HepG2 (cell line): Measurements from ENCODE around the gene AGAP1. TPM values are rescaled to one million over a fixed set of nuclear protein-coding genes. Genes with fewer than 3 reads are reported as not detected.

ENCODE experiments used
- ATAC-seq: fragments of 200-7000 bp; cut with Tn5 transposase; 3 replicates; pipeline ENCODE4 v1.9.1; 2020; ENCODE audit warnings: mild to moderate bottlenecking, moderate library complexity
- BruUV-seq: library from RNA; stranded (reverse); fragments of 400-500 nt; replicated peaks from 2 replicates; lab custom pipeline; 2021; lab: Mats Ljungman, UMichigan
- CTCF ChIA-PET: fragments of 300-600 bp; formaldehyde crosslinking; extraction: SDS; loops from one replicate; lab custom pipeline; 2021; ENCODE audit warnings: low total read pairs, inconsistent platforms, low intra/inter-chr PET ratio; lab: Yijun Ruan, JAX
- POLR2A ChIA-PET: fragments of 350-600 bp; sonication (Branson Sonifier 250); formaldehyde crosslinking; loops from one replicate; lab custom pipeline; 2020; ENCODE audit warnings: antibody characterized with exemption, inconsistent platforms; lab: Yijun Ruan, JAX
- DNase-seq: peaks from one replicate; pipeline ENCODE4 v3.0.0-alpha.2; 2015; ENCODE audit warnings: low spot score
- FAIRE-seq: peaks from 3 replicates; lab custom pipeline; 2011; peaks lifted over from hg19 to GRCh38; lab: Jason Lieb, UNC
- H2AFZ ChIP-seq: one replicate; pipeline ENCODE4 v1.6.1; 2011; ENCODE audit warnings: low read length, inconsistent platforms
- H3K27ac ChIP-seq: fragments of 300-600 bp; 3 replicates; pipeline ENCODE4 v1.8.0; 2011; ENCODE audit warnings: mixed run types, mild to moderate bottlenecking, mixed read lengths, low read length, inconsistent platforms; ENCODE audit not compliant: insufficient read depth; ENCODE audit errors: extremely low read length
- H3K27me3 ChIP-seq, 2 experiments: fragments of 200-600 bp in 1 of 2; 2 replicates in 1 of 2; 3 replicates in 1 of 2; pipeline versions ENCODE4 v1.6.0 to v1.8.0; 2011; ENCODE audit warnings: low read length in 2 of 2, mild to moderate bottlenecking in 2 of 2, moderate library complexity in 2 of 2, inconsistent platforms in 1 of 2; ENCODE audit not compliant: insufficient read depth in 2 of 2, control insufficient read depth in 1 of 2
- H3K36me3 ChIP-seq, 2 experiments: fragments of 200-600 bp in 1 of 2; replicated peaks in 1 of 2; 2 replicates in 1 of 2; 3 replicates in 1 of 2; pipeline versions ENCODE4 v1.5.1 to v1.8.0; 2011; ENCODE audit warnings: low read length in 2 of 2, inconsistent platforms in 1 of 2; ENCODE audit not compliant: insufficient read depth in 2 of 2, control insufficient read depth in 1 of 2
- H3K4me1 ChIP-seq: 2 replicates; pipeline ENCODE4 v1.5.1; 2012; ENCODE audit warnings: low read length, inconsistent platforms; ENCODE audit not compliant: insufficient read depth
- H3K4me2 ChIP-seq: 2 replicates; pipeline ENCODE4 v1.6.0; 2011; ENCODE audit warnings: low read depth, low read length, inconsistent platforms
- H3K4me3 ChIP-seq, 3 experiments: fragments of 200-600 bp in 1 of 3; sonication (generic), shearing (Covaris generic) in 1 of 3; replicated peaks in 1 of 3; 2 replicates each; pipeline ENCODE4 v1.5.1; 2011 to 2016; ENCODE audit warnings: low read length in 3 of 3, inconsistent platforms in 2 of 3, low read depth in 2 of 3, mild to moderate bottlenecking in 2 of 3, control low read depth in 1 of 3, mixed read lengths in 1 of 3; ENCODE audit not compliant: insufficient read depth in 1 of 3
- H3K79me2 ChIP-seq: one replicate; pipeline ENCODE4 v1.6.1; 2011; ENCODE audit warnings: low read length, inconsistent platforms; ENCODE audit not compliant: insufficient read depth
- H3K9ac ChIP-seq: 2 replicates; pipeline ENCODE4 v1.6.0; 2011; ENCODE audit warnings: mild to moderate bottlenecking, low read depth, low read length, inconsistent platforms; ENCODE audit not compliant: insufficient read depth
- H3K9me3 ChIP-seq: 2 replicates; pipeline ENCODE4 v1.5.1; 2012; ENCODE audit warnings: mild to moderate bottlenecking, low read length
- H4K20me1 ChIP-seq: 2 replicates; pipeline ENCODE4 v1.6.0; 2011; ENCODE audit warnings: inconsistent platforms, mild to moderate bottlenecking, low read length, moderate library complexity; ENCODE audit not compliant: insufficient read depth
- GZF1 ChIP-seq: sonication (generic); formaldehyde crosslinking; IDR thresholded peaks from 2 replicates; pipeline ENCODE4 v1.5.1; 2020; ENCODE audit warnings: mild to moderate bottlenecking, missing genetic modification reagents
- IKZF5 ChIP-seq: IDR thresholded peaks from 2 replicates; pipeline ENCODE4 v1.6.1; 2018; ENCODE audit warnings: missing genetic modification reagents, mild to moderate bottlenecking, missing compliant biosample characterization
- KLF9 ChIP-seq: IDR thresholded peaks from 2 replicates; pipeline ENCODE4 v1.6.1; 2016; ENCODE audit warnings: low read depth
- NAIF1 ChIP-seq: sonication (generic); formaldehyde crosslinking; IDR thresholded peaks from 2 replicates; pipeline ENCODE4 v1.5.0; 2020; ENCODE audit warnings: mild to moderate bottlenecking, missing genetic modification reagents, borderline replicate concordance
- PAX8 ChIP-seq: sonication (generic); formaldehyde crosslinking; IDR thresholded peaks from 2 replicates; pipeline ENCODE4 v1.8.0; 2022; ENCODE audit warnings: mild to moderate bottlenecking, missing genetic modification reagents, borderline replicate concordance
- SP4 ChIP-seq: sonication (generic); formaldehyde crosslinking; IDR thresholded peaks from 2 replicates; pipeline ENCODE4 v1.8.1; 2023; ENCODE audit warnings: mild to moderate bottlenecking, missing genetic modification reagents
- SRY ChIP-seq: sonication (generic); formaldehyde crosslinking; IDR thresholded peaks from 2 replicates; pipeline ENCODE4 v1.8.0; 2022; ENCODE audit warnings: mild to moderate bottlenecking, missing genetic modification reagents
- U2AF1 ChIP-seq: fragments of 200-400 bp; formaldehyde crosslinking; optimal IDR thresholded peaks from 2 replicates; pipeline ENCODE3; 2017; ENCODE audit warnings: mild to moderate bottlenecking, low read depth, low read length
- ZGPAT ChIP-seq: IDR thresholded peaks from 2 replicates; pipeline ENCODE4 v1.6.1; 2016; ENCODE audit warnings: mild to moderate bottlenecking
- ZNF331 ChIP-seq: sonication (generic); formaldehyde crosslinking; IDR thresholded peaks from 2 replicates; pipeline ENCODE4 v1.4.0; 2020; ENCODE audit warnings: missing genetic modification reagents
- ZNF484 ChIP-seq: sonication (generic); formaldehyde crosslinking; IDR thresholded peaks from 2 replicates; pipeline ENCODE4 v1.5.1; 2020; ENCODE audit warnings: mild to moderate bottlenecking, low read depth, missing genetic modification reagents, borderline replicate concordance
- ZNF784 ChIP-seq: sonication (generic); formaldehyde crosslinking; IDR thresholded peaks from 2 replicates; pipeline ENCODE4 v1.5.1; 2020; ENCODE audit warnings: missing genetic modification reagents, mild to moderate bottlenecking, borderline replicate concordance
- WGBS: methylation state at CpG from one replicate; pipeline ENCODE4 v1.1.6; 2017; ENCODE audit warnings: low lambda C conversion rate; 5-methylcytosine and 5-hydroxymethylcytosine counted together
- in situ Hi-C: cut with HindIII; loops from 2 replicates; pipeline ENCODE4 v1.10.0; 2017; ENCODE audit warnings: low pct_unique_long_range_greater_than_20kb; ENCODE audit not compliant: extremely low pct_ligation_motif_present
- intact Hi-C: fragments of 100-400 bp; cut with micrococcal nuclease; formaldehyde crosslinking; loops from one replicate; pipeline ENCODE4 v1.10.0; 2022; ENCODE audit not compliant: unreplicated experiment
- polyA plus RNA-seq, 8 experiments: library from polyadenylated mRNA; depleted of rRNA in 3 of 8; stranded (reverse) in 7 of 8; unstranded in 1 of 8; fragments of >200 nt; fragmentation: Illumina TruSeq in 4 of 8; extraction: Trizol in 4 of 8; gene quantifications; 2 replicates each; pipeline versions ENCODE4 v1.2.1 to v1.2.3, GENCODE V29; 2011 to 2016; ENCODE audit warnings: low read depth in 4 of 8, missing spikeins in 1 of 8, mixed read lengths in 1 of 8; ENCODE audit not compliant: insufficient read depth in 1 of 8
- total RNA-seq, 5 experiments: library from RNA; depleted of rRNA; stranded (reverse); fragments of >200 nt; fragmentation: Illumina TruSeq; extraction: Trizol; gene quantifications; 2 replicates each; pipeline ENCODE4 v1.2.3, GENCODE V29; 2016; ENCODE audit warnings: low read depth in 1 of 5
- TF ChIP-seq, protein P1 (sequence below): sonication (generic); formaldehyde crosslinking; IDR thresholded peaks from 2 replicates; pipeline ENCODE4 v1.4.0; 2020; ENCODE audit warnings: missing genetic modification reagents, borderline replicate concordance

Gene AGAP1
- total and polyA plus RNA-seq, 2 of the 13 experiments (the other 11 are each of a cell fraction or from before 2014, with no cell fraction given): 21.2 to 32.7 TPM

DNA sequence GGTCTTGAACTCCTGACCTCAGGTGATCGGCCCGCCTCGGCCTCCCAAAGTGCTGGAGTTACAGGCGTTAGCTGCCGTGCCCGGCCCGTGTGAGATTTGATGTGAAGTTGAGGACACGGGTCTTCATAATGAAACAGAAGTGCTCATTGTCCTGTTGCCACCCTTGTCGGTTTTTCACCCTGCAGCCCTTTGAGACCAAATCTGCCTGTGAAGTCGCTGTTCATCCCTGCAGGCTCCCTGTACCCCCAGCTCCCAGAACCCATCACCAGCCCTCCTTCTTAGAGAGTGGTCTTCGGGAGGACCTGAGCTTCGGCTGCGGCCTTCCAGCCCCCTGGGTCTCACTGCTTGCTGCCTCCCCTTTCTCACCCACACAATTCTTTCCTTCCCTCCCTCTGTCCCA, 349.1 kb downstream of the AGAP1 start:
- CTCF ChIA-PET: no interaction called here
- WGBS: 92% methylated on average over 13 of the region's 13 CpGs
- DNase-seq (no peak), ATAC-seq (no peak), FAIRE-seq (no peak)
- Histone ChIP-seq H3K36me3 (peaks cover 0 to 2% of the 10 kb centered on the region in 2 experiments; a peak in 2 of 5 replicates), H3K9me3 (no peaks in the 10 kb centered on the region), H3K79me2 (no peaks in the 10 kb centered on the region), H3K9ac (no peak overlapping the region), H4K20me1 (no peaks in the 10 kb centered on the region), H3K4me1 (no peaks in the 10 kb centered on the region), H3K27me3 (no peaks in the 10 kb centered on the region), H3K27ac (no peak overlapping the region), H3K4me3 (no peak overlapping the region), H3K4me2 (no peak overlapping the region), H2AFZ (no peak overlapping the region)
- POLR2A ChIA-PET: no interaction called here
- intact Hi-C loops (no loop called here), in situ Hi-C loops (no loop called here)
- no peak for TF ChIP-seq KLF9 (CRISPR knock-in tag)
- TF ChIP-seq IKZF5 (CRISPR knock-in tag): no peak
- TF ChIP-seq, protein P1, sequence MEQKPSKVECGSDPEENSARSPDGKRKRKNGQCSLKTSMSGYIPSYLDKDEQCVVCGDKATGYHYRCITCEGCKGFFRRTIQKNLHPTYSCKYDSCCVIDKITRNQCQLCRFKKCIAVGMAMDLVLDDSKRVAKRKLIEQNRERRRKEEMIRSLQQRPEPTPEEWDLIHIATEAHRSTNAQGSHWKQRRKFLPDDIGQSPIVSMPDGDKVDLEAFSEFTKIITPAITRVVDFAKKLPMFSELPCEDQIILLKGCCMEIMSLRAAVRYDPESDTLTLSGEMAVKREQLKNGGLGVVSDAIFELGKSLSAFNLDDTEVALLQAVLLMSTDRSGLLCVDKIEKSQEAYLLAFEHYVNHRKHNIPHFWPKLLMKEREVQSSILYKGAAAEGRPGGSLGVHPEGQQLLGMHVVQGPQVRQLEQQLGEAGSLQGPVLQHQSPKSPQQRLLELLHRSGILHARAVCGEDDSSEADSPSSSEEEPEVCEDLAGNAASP (CRISPR knock-in tag): no peak
- BruUV-seq: no TSS peak

DNA sequence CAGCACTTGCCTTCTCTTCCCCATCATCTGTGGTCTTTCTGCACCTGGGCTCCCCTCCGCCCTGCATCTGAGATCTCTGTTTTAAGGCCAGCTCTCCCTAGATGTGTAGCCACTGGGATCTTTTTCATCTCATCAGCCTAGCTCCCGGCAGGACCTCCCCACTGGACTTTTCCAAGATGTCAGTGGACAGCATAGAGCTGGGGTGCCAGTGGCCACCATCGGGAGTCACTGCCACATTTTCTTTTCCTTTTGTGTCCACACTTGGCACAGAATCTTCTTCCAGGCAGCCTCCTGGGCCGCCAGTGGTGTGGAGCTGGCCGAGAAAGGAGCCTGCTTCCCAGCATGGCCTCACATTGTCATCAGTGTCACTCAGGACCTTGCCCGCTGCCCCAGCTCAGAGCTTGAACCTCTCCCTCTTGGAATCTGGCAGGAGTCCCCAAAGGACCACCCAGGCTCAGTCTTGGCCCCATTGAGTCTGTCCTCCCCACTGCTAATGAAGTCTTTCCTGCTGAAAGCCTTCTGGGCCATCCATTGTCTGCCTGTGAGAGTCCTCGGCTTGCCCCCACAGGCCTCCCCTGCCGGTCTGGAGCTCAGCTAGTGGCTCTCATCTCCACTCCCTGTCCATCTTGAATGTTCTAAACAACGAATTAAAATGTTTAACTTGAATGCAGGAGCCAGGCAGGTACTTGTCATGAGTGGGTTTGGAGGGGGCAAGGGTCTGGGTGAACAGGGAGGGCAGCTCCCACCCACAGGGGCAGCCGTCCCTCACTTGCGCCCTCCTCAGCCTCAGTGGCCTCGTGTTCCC, 349.9 kb downstream of the AGAP1 start:
- no peak for FAIRE-seq
- in situ Hi-C loops: no loop called here
- no peak for TF ChIP-seq PAX8 (CRISPR knock-in tag)
- no peak for TF ChIP-seq SRY (CRISPR knock-in tag)
- TF ChIP-seq ZNF484 (CRISPR knock-in tag): no peak
- no peak for TF ChIP-seq ZGPAT (CRISPR knock-in tag)
- TF ChIP-seq U2AF1: no peak
- TF ChIP-seq NAIF1: no peak
- no peak for TF ChIP-seq ZNF784 (CRISPR knock-in tag)
- no peak for TF ChIP-seq ZNF331 (CRISPR knock-in tag)
- no peak for TF ChIP-seq SP4
- no peak for TF ChIP-seq GZF1 (CRISPR knock-in tag)

More for the DNA sequence above, 349.9 kb downstream of the AGAP1 start:
- H4K20me1 ChIP-seq: no peaks in the 10 kb centered on the region
- H3K27ac ChIP-seq: no peak overlapping the region
- no peak overlapping the region for H3K9ac ChIP-seq
- H3K79me2 ChIP-seq: no peaks in the 10 kb centered on the region
- no peaks in the 10 kb centered on the region for H3K4me1 ChIP-seq
- H3K4me2 ChIP-seq: no peak overlapping the region
- ChIA-PET CTCF (no interaction called here), POLR2A (no interaction called here)
- H3K36me3 ChIP-seq: peaks cover 0 to 2% of the 10 kb centered on the region in 2 experiments; a peak in 2 of 5 replicates
- H3K9me3 ChIP-seq: no peaks in the 10 kb centered on the region
- BruUV-seq: no TSS peak
- no peak overlapping the region for H2AFZ ChIP-seq
- 95% methylated on average over 12 of the region's 12 CpGs for WGBS
- no peak overlapping the region for H3K4me3 ChIP-seq
- H3K27me3 ChIP-seq: no peaks in the 10 kb centered on the region
- no peak for ATAC-seq
- DNase-seq: no peak
- intact Hi-C loops: no loop called here
